A673 (cell line): ENCODE data around the gene UFC1.

ENCODE experiments used
- CTCF ChIP-seq: fragments of 300-800, 200-600 bp; sonication (generic); conservative IDR thresholded peaks from 2 replicates; pipeline ENCODE4 v1.5.1; 2017; ENCODE audit warnings: low read depth, mild to moderate bottlenecking, antibody characterized with exemption, low read length, moderate library complexity, mixed read lengths
- EZH2 ChIP-seq: fragments of 200-600 bp; sonication (generic); IDR thresholded peaks from 2 replicates; pipeline ENCODE4 v1.6.1; 2017; ENCODE audit warnings: borderline replicate concordance, low read depth, mild to moderate bottlenecking, mixed read lengths, antibody characterized with exemption, low read length; ENCODE audit not compliant: poor library complexity, severe bottlenecking

DNA sequence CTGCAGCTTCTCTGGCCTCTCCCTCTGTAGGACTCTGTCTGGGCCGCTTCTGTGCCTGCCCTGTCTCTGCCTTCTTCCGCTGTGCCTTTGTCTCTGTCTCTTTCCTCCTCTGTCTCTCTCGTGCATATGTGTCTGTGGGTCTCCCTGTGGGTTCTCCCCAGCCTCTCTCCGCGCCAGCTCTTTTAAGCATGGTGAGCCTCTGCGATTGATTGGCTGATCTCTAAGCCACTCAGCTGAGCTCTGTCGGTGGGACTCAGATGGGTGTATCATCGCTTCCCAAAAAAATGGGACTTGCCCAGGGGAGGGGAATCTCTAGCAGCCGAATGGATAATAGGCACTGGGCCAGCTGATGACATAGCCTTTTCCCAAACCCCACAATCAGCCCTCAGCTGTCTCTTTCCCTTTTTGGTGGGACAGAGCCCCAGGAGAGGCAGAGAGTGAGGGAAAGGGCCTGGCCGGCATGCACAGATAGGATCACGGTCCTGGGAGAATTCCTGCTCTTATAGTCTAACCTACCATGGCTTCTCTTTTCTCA lies 45.2 kb downstream of the UFC1 start, which contains the start of gene ADAMTS4:
- TF ChIP-seq CTCF: no peak
- no peak for TF ChIP-seq EZH2
